HS-5 (cell line): Measurements from ENCODE around the gene MCM9.
A peak's percentile ranks its signal among the peaks of the same experiment; 100 is the strongest.
"Not testable (repeated sequence)": the region's sequence is repeated elsewhere in the genome, so short reads cannot be mapped to it uniquely, and the experiment has no call there.

Experiments used
- DNase-seq: peaks from one replicate; pipeline ENCODE4 v3.0.0-alpha.2; 2012; ENCODE audit warnings: low read depth

The MCM9 gene

GRCh38 chr6:118799826-118800225 lies 135.1 kb downstream of the MCM9 start:
- DNase-seq = no peak

GRCh38 chr6:118796548-118796947 lies 138.4 kb downstream of the MCM9 start:
- not testable (repeated sequence) for DNase-seq

- DNase-seq = no peak
These were observed 143.5 kb downstream of the MCM9 start for GRCh38 chr6:118791499-118791898.

GRCh38 chr6:118789954-118790353 lies 145.0 kb downstream of the MCM9 start:
- no peak for DNase-seq

GRCh38 chr6:118789419-118789818 lies 145.5 kb downstream of the MCM9 start:
- no peak for DNase-seq

GRCh38 chr6:118788702-118789101 lies 146.3 kb downstream of the MCM9 start:
- DNase-seq = no peak

- DNase-seq = no peak
These were observed 147.1 kb downstream of the MCM9 start for GRCh38 chr6:118787724-118788423.

- no peak for DNase-seq
These were observed 148.1 kb downstream of the MCM9 start for GRCh38 chr6:118786596-118787453.

GRCh38 chr6:118785601-118786000 lies 149.4 kb downstream of the MCM9 start:
- DNase-seq = no peak

- DNase-seq = no peak
These were observed 150.3 kb downstream of the MCM9 start for GRCh38 chr6:118784641-118785164.

GRCh38 chr6:118783931-118784550 lies 150.9 kb downstream of the MCM9 start:
- DNase-seq = no peak

- DNase-seq = no peak
These were observed 152.3 kb downstream of the MCM9 start for GRCh38 chr6:118782651-118783050.

GRCh38 chr6:118781897-118782296 lies 153.1 kb downstream of the MCM9 start:
- no peak for DNase-seq

GRCh38 chr6:118780668-118781067 lies 154.3 kb downstream of the MCM9 start:
- DNase-seq = no peak

GRCh38 chr6:118776607-118777549 lies 158.1 kb downstream of the MCM9 start:
- peak; percentile 41 for DNase-seq

GRCh38 chr6:118775381-118775780 lies 159.6 kb downstream of the MCM9 start:
- no peak for DNase-seq

- no peak for DNase-seq
These were observed 160.4 kb downstream of the MCM9 start for GRCh38 chr6:118774581-118774980.

GRCh38 chr6:118772886-118773285 lies 162.1 kb downstream of the MCM9 start:
- DNase-seq = no peak

- no peak for DNase-seq
These were observed 163.7 kb downstream of the MCM9 start for GRCh38 chr6:118771253-118771652.

- DNase-seq = no peak
These were observed 164.1 kb downstream of the MCM9 start for GRCh38 chr6:118770835-118771234.

GRCh38 chr6:118770112-118770788 lies 164.7 kb downstream of the MCM9 start:
- no peak for DNase-seq
